Left ventricle myocardium inferior (tissue), 1 donor: ENCODE data around the gene SNCG. TPM values are rescaled to one million over a fixed set of nuclear protein-coding genes. Genes with fewer than 3 reads are reported as not detected.

Source experiments
- DNase-seq: peaks from one replicate; pipeline ENCODE4 v3.0.0-alpha.2; 2020
- H3K27ac ChIP-seq: fragments of 200-600 bp; replicated peaks from 2 replicates; pipeline ENCODE4 v1.8.0; 2021
- H3K27me3 ChIP-seq: fragments of 200-600 bp; 2 replicates; pipeline ENCODE4 v1.8.0; 2021; ENCODE audit warnings: low read depth
- H3K36me3 ChIP-seq: fragments of 200-600 bp; 2 replicates; pipeline ENCODE4 v1.8.0; 2021
- H3K4me1 ChIP-seq: fragments of 200-600 bp; 2 replicates; pipeline ENCODE4 v1.8.0; 2021
- H3K4me3 ChIP-seq: fragments of 200-600 bp; 2 replicates; pipeline ENCODE4 v1.8.0; 2021; ENCODE audit warnings: mild to moderate bottlenecking, moderate library complexity
- H3K9me3 ChIP-seq: fragments of 200-600 bp; replicated peaks from 2 replicates; pipeline ENCODE4 v1.8.0; 2021
- CTCF ChIP-seq: fragments of 200-600 bp; IDR thresholded peaks from 2 replicates; pipeline ENCODE4 v1.8.0; 2021; ENCODE audit warnings: antibody characterized with exemption, mild to moderate bottlenecking, borderline replicate concordance
- intact Hi-C: fragments of 100-400 bp; cut with micrococcal nuclease; formaldehyde crosslinking; loops from one replicate; pipeline ENCODE4 v1.11.0; 2022
- total RNA-seq: library from RNA; stranded (reverse); fragmentation: NEBNext Ultra II Directional; extraction: Animal tissue kit (Norgen Biotek cat#: 25700); gene quantifications from one replicate; pipeline ENCODE4 v1.2.1, GENCODE V29; 2021
- donor health status: DM: no; HTN: yes; CAD: no; lungs with severe emphysema.

The SNCG gene
- total RNA-seq, 1 donor from 2014 or later, result 14.7 TPM

- peak overlapping the region; percentile 75 for H3K4me3 ChIP-seq
- TF ChIP-seq CTCF, result no peak
- H3K27ac ChIP-seq, result peak overlapping the region; percentile 97
- H3K36me3 ChIP-seq, result no peaks in the 10 kb centered on the region
- H3K9me3 ChIP-seq, result no peaks in the 10 kb centered on the region
- intact Hi-C loops, result no loop called here
- DNase-seq, result peak; percentile 19
- peaks cover 64% of the 10 kb centered on the region for H3K4me1 ChIP-seq
- H3K27me3 ChIP-seq, result no peaks in the 10 kb centered on the region
These were observed 10.6 kb downstream of the SNCG start for GRCh38 chr10:86968994-86969355.

- Histone ChIP-seq H3K4me1 (peaks cover 64% of the 10 kb centered on the region), H3K36me3 (no peaks in the 10 kb centered on the region), H3K27ac (peak overlapping the region; percentile 97), H3K27me3 (no peaks in the 10 kb centered on the region), H3K4me3 (peak overlapping the region; percentile 75), H3K9me3 (no peaks in the 10 kb centered on the region)
- DNase-seq, result peak; percentile 20
- no peak for TF ChIP-seq CTCF
- intact Hi-C loops, result no loop called here
These were observed 11.1 kb downstream of the SNCG start for GRCh38 chr10:86969421-86970041.

- Histone ChIP-seq H3K9me3 (no peaks in the 10 kb centered on the region), H3K27me3 (no peaks in the 10 kb centered on the region), H3K27ac (peak overlapping the region; percentile 97), H3K36me3 (no peaks in the 10 kb centered on the region), H3K4me3 (peak overlapping the region; percentile 75), H3K4me1 (peaks cover 64% of the 10 kb centered on the region)
- TF ChIP-seq CTCF, result no peak
- DNase-seq, result peak; percentile 88
- intact Hi-C loops, result no loop called here
These were observed 12.0 kb downstream of the SNCG start for GRCh38 chr10:86970162-86970981.

- Histone ChIP-seq H3K36me3 (no peaks in the 10 kb centered on the region), H3K27me3 (no peaks in the 10 kb centered on the region), H3K27ac (peak overlapping the region; percentile 97), H3K4me3 (peak overlapping the region; percentile 75), H3K9me3 (no peaks in the 10 kb centered on the region), H3K4me1 (peaks cover 62% of the 10 kb centered on the region)
- no peak for DNase-seq
- intact Hi-C loops, result no loop called here
- no peak for TF ChIP-seq CTCF
These were observed 12.5 kb downstream of the SNCG start for GRCh38 chr10:86970982-86971231.

- H3K4me1 ChIP-seq, result peaks cover 57% of the 10 kb centered on the region
- intact Hi-C loops, result no loop called here
- peak; percentile 87 for DNase-seq
These were observed 13.0 kb downstream of the SNCG start for GRCh38 chr10:86971232-86971991.

More at GRCh38 chr10:86971232-86971991, 13.0 kb downstream of the SNCG start:
- peak; percentile 17 for TF ChIP-seq CTCF
- Histone ChIP-seq H3K27me3 (no peaks in the 10 kb centered on the region), H3K9me3 (no peaks in the 10 kb centered on the region), H3K4me3 (peak overlapping the region; percentile 75), H3K36me3 (no peaks in the 10 kb centered on the region), H3K27ac (peak overlapping the region; percentile 97)
